Measurements from ENCODE around the gene KLK2. TPM values are rescaled to one million over a fixed set of nuclear protein-coding genes. Genes with fewer than 3 reads are reported as not detected.

The KLK2 gene
- total RNA-seq, 6 experiments from 2014 or later = not detected

DNA sequence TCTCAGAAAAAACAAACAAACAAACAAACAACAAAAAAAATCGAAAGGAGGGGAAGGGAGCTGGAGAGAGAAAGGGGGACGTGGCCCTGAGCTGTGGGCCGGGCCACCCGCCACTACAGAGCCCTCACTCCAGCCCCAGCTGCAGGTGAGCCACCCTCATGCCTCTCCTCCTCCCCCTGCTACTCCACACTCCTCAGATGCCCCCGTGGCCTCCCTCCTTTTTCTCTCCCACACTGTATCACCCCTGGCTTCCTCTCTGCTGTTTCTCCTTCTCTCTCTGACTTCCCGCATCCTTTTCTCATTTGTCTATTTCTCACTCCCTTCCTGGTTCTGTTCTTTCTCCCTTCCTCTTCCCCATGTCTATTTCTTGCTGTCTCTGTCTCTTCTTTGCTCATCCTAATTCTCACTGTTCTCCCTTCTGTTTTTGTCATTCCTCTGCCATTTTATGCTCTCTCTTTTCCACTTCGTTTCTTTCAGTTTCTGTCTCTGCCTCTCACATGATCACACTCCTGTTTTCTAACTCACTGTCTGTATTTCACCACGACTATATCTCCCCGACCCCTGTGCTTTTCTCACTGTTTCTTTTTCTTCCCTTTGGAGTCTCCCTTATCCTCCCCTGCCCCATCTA, 2.7 kb downstream of the KLK2 start:
- no peak overlapping the region for H3K4me3 Mint-ChIP-seq
- H3K9me3 Mint-ChIP-seq = no peaks in the 10 kb centered on the region; the same call in 1 of the 2 replicates
- DNase-seq = no peak
- no peaks in the 10 kb centered on the region for H3K4me1 Mint-ChIP-seq (ENCODE audit: low read depth)
- H3K27ac Mint-ChIP-seq = no peak overlapping the region
- no peak for TF ChIP-seq CTCF (IDR thresholded peaks at IDR 0.05)
- no peaks in the 10 kb centered on the region for H3K36me3 Mint-ChIP-seq (ENCODE audit: low read depth)
- peaks cover 6% of the 10 kb centered on the region for H3K27me3 Mint-ChIP-seq (ENCODE audit: insufficient read depth)

GRCh38 chr19:50876456-50876855, 3.2 kb downstream of the KLK2 start:
- Mint-ChIP-seq H3K27ac (no peak overlapping the region), H3K4me3 (no peak overlapping the region), H3K36me3 (ENCODE audit: low read depth) (no peaks in the 10 kb centered on the region), H3K27me3 (ENCODE audit: insufficient read depth) (peaks cover 6% of the 10 kb centered on the region), H3K4me1 (ENCODE audit: low read depth) (no peaks in the 10 kb centered on the region), H3K9me3 (no peaks in the 10 kb centered on the region; the same call in 1 of the 2 replicates)
- no peak for DNase-seq
- no peak for TF ChIP-seq CTCF (IDR thresholded peaks at IDR 0.05)

- Mint-ChIP-seq H3K9me3 (no peaks in the 10 kb centered on the region; the same call in 1 of the 2 replicates), H3K27me3 (ENCODE audit: insufficient read depth) (peaks cover 5% of the 10 kb centered on the region), H3K36me3 (ENCODE audit: low read depth) (no peaks in the 10 kb centered on the region), H3K27ac (no peak overlapping the region), H3K4me3 (no peak overlapping the region), H3K4me1 (ENCODE audit: low read depth) (no peaks in the 10 kb centered on the region)
- DNase-seq = no peak
- TF ChIP-seq CTCF (IDR thresholded peaks at IDR 0.05) = no peak
Measured at GRCh38 chr19:50877338-50877737, 4.1 kb downstream of the KLK2 start.

DNA sequence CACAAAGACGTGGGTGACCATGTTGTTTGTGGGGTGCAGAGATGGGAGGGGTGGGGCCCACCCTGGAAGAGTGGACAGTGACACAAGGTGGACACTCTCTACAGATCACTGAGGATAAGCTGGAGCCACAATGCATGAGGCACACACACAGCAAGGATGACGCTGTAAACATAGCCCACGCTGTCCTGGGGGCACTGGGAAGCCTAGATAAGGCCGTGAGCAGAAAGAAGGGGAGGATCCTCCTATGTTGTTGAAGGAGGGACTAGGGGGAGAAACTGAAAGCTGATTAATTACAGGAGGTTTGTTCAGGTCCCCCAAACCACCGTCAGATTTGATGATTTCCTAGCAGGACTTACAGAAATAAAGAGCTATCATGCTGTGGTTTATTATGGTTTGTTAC, 5.6 kb downstream of the KLK2 start:
- no peaks in the 10 kb centered on the region for H3K36me3 Mint-ChIP-seq (ENCODE audit: low read depth)
- TF ChIP-seq CTCF (IDR thresholded peaks at IDR 0.05) = no peak
- no peak overlapping the region for H3K27ac Mint-ChIP-seq
- H3K9me3 Mint-ChIP-seq = no peaks in the 10 kb centered on the region; the same call in 1 of the 2 replicates
- H3K4me1 Mint-ChIP-seq (ENCODE audit: low read depth) = no peaks in the 10 kb centered on the region
- H3K4me3 Mint-ChIP-seq = no peak overlapping the region
- peaks cover 5% of the 10 kb centered on the region for H3K27me3 Mint-ChIP-seq (ENCODE audit: insufficient read depth)
- DNase-seq = no peak

GRCh38 chr19:50880241-50880640, 7.0 kb downstream of the KLK2 start:
- Mint-ChIP-seq H3K27ac (no peak overlapping the region), H3K4me1 (ENCODE audit: low read depth) (no peaks in the 10 kb centered on the region), H3K9me3 (no peaks in the 10 kb centered on the region; the same call in 1 of the 2 replicates), H3K4me3 (no peak overlapping the region), H3K27me3 (ENCODE audit: insufficient read depth) (peaks cover 7% of the 10 kb centered on the region), H3K36me3 (ENCODE audit: low read depth) (no peaks in the 10 kb centered on the region)
- TF ChIP-seq CTCF (IDR thresholded peaks at IDR 0.05) = no peak
- DNase-seq = no peak
